OCI-LY7 (cell line): ENCODE data around the gene ZNF431.
"Not testable (repeated sequence)": the region's sequence is repeated elsewhere in the genome, so short reads cannot be mapped to it uniquely, and the experiment has no call there.

Source experiments
- CTCF ChIP-seq: fragments of 200-600 bp; sonication (generic); conservative IDR thresholded peaks from 2 replicates; pipeline ENCODE4 v1.5.1; 2014; ENCODE audit warnings: mild to moderate bottlenecking, antibody characterized with exemption, low read length, moderate library complexity, mixed read lengths
- EZH2phosphoT487 ChIP-seq: fragments of 200-600 bp; sonication (generic); IDR thresholded peaks from 2 replicates; pipeline ENCODE4 v1.6.1; 2018; ENCODE audit warnings: low read depth, borderline replicate concordance, mild to moderate bottlenecking, mixed run types, antibody characterized with exemption, low read length, moderate library complexity, mixed read lengths

GRCh38 chr19:21141006-21141405 is 834 bp upstream of the ZNF431 start:
- not testable (repeated sequence) for TF ChIP-seq CTCF, EZH2phosphoT487
